Endothelial cell of umbilical vein (primary cell): ENCODE measurements around the gene RGS7. TPM values are rescaled to one million over a fixed set of nuclear protein-coding genes. Genes with fewer than 3 reads are reported as not detected.

Source experiments
- BruUV-seq: library from RNA; stranded (reverse); fragments of 400-500 nt; replicated peaks from 2 replicates; lab custom pipeline; 2021; lab: Mats Ljungman, UMichigan
- CTCF ChIA-PET: fragments of 300-600, 350-600 bp; sonication (Branson Sonifier 250); formaldehyde crosslinking; loops from one replicate; lab custom pipeline; 2021; ENCODE audit warnings: antibody characterized with exemption, inconsistent platforms; lab: Charles Lee
- POLR2A ChIA-PET: fragments of 300-600, 350-600 bp; sonication (Branson Sonifier 250); formaldehyde crosslinking; loops from one replicate; lab custom pipeline; 2021; ENCODE audit warnings: antibody characterized with exemption, inconsistent platforms; lab: Charles Lee
- DNase-seq: peaks from one replicate; pipeline ENCODE4 v3.0.0-alpha.2; 2011; ENCODE audit warnings: low read depth, low spot score
- FAIRE-seq: peaks from 2 replicates; lab custom pipeline; 2011; peaks lifted over from hg19 to GRCh38; lab: Jason Lieb, UNC
- H2AFZ ChIP-seq: 2 replicates; pipeline ENCODE4 v1.6.0; 2012; ENCODE audit warnings: low read depth, low read length, control low read depth, inconsistent platforms
- H3K27ac ChIP-seq: 2 replicates; pipeline ENCODE4 v1.5.1; 2011; ENCODE audit warnings: low read depth, mild to moderate bottlenecking, control low read depth, low read length, moderate library complexity; ENCODE audit not compliant: insufficient read depth
- H3K27me3 ChIP-seq, 2 experiments: 2 replicates each; pipeline versions ENCODE4 v1.6.0 to v1.6.1; 2011; ENCODE audit warnings: low read length in 2 of 2, mixed read lengths in 1 of 2; ENCODE audit not compliant: control insufficient read depth in 2 of 2, insufficient read depth in 2 of 2
- H3K36me3 ChIP-seq, 2 experiments: 2 replicates in 1 of 2; 3 replicates in 1 of 2; pipeline ENCODE4 v1.5.1; 2011; ENCODE audit warnings: low read length in 2 of 2, mild to moderate bottlenecking in 1 of 2, moderate library complexity in 1 of 2; ENCODE audit not compliant: control insufficient read depth in 2 of 2, insufficient read depth in 2 of 2; ENCODE audit errors: extremely low read depth in 1 of 2
- H3K4me1 ChIP-seq: 3 replicates; pipeline ENCODE4 v1.5.1; 2011; ENCODE audit warnings: mild to moderate bottlenecking, low read length; ENCODE audit not compliant: control insufficient read depth, insufficient read depth; ENCODE audit errors: extremely low read depth
- H3K4me2 ChIP-seq: 2 replicates; pipeline ENCODE4 v1.6.1; 2011; ENCODE audit warnings: low read length, control low read depth, mixed read lengths; ENCODE audit not compliant: insufficient read depth
- H3K4me3 ChIP-seq, 3 experiments: fragments of 200-600 bp in 1 of 3; sonication (generic), shearing (Covaris generic) in 1 of 3; replicated peaks in 1 of 3; 2 replicates each; pipeline ENCODE4 v1.5.1; 2011 to 2016; ENCODE audit warnings: control low read depth in 3 of 3, low read length in 3 of 3, mild to moderate bottlenecking in 2 of 3, inconsistent platforms in 1 of 3, low read depth in 1 of 3, moderate library complexity in 1 of 3; ENCODE audit not compliant: insufficient read depth in 1 of 3
- H3K79me2 ChIP-seq: 2 replicates; pipeline ENCODE4 v1.6.0; 2012; ENCODE audit warnings: low read length, inconsistent platforms; ENCODE audit not compliant: control insufficient read depth, insufficient read depth
- H3K9ac ChIP-seq: replicated peaks from 2 replicates; pipeline ENCODE3; 2011; ENCODE audit warnings: low read length, control low read depth; ENCODE audit not compliant: insufficient read depth; ENCODE audit errors: extremely low read depth
- H3K9me1 ChIP-seq: replicated peaks from 3 replicates; pipeline ENCODE4 v1.6.0; 2011; ENCODE audit warnings: mild to moderate bottlenecking, low read length; ENCODE audit not compliant: control insufficient read depth, insufficient read depth; ENCODE audit errors: extremely low read depth
- H3K9me3 ChIP-seq: replicated peaks from 2 replicates; pipeline ENCODE4 v1.5.1; 2012; ENCODE audit warnings: low read length, inconsistent platforms; ENCODE audit not compliant: control insufficient read depth, insufficient read depth
- H4K20me1 ChIP-seq: replicated peaks from 2 replicates; pipeline ENCODE3; 2011; ENCODE audit warnings: mild to moderate bottlenecking, low read length; ENCODE audit not compliant: control insufficient read depth, insufficient read depth; ENCODE audit errors: extremely low read depth
- EZH2 ChIP-seq: IDR thresholded peaks from 2 replicates; pipeline ENCODE4 v1.6.1; 2012; ENCODE audit warnings: borderline replicate concordance, low read depth, mild to moderate bottlenecking, moderate library complexity, low read length, inconsistent platforms; ENCODE audit not compliant: severe bottlenecking
- FOS ChIP-seq: IDR thresholded peaks from 2 replicates; pipeline ENCODE4 v1.6.1; 2011; ENCODE audit warnings: mild to moderate bottlenecking, low read length, moderate library complexity, borderline replicate concordance; ENCODE audit not compliant: insufficient read depth
- GATA2 ChIP-seq: IDR thresholded peaks from 2 replicates; pipeline ENCODE4 v1.7.0; 2011; ENCODE audit warnings: low read depth, mild to moderate bottlenecking, moderate library complexity, mixed read lengths, low read length; ENCODE audit not compliant: insufficient read length, insufficient read depth
- MYC ChIP-seq: IDR thresholded peaks from one replicate; pipeline ENCODE4 v1.6.1; 2011; ENCODE audit warnings: mild to moderate bottlenecking, low read depth, low read length
- POLR2A ChIP-seq: IDR thresholded peaks from 2 replicates; pipeline ENCODE4 v1.6.1; 2012; ENCODE audit warnings: low read depth, mild to moderate bottlenecking, control low read depth, low read length
- POLR2AphosphoS5 ChIP-seq: IDR thresholded peaks from 2 replicates; pipeline ENCODE4 v1.6.1; 2012; ENCODE audit warnings: low read depth, mild to moderate bottlenecking, control low read depth, low read length, moderate library complexity; ENCODE audit not compliant: insufficient read depth
- dilution Hi-C: fragments of 300-500 bp; cut with MboI; formaldehyde crosslinking; loops from one replicate; pipeline ENCODE4 v1.15.0; 2019; ENCODE audit warnings: low sequenced_read_pairs; ENCODE audit not compliant: extremely low pct_ligation_motif_present
- intact Hi-C: fragments of 100-400 bp; cut with micrococcal nuclease; formaldehyde crosslinking; loops from one replicate; pipeline ENCODE4 v1.10.0; 2022
- polyA plus RNA-seq, 4 experiments: library from polyadenylated mRNA; depleted of rRNA in 3 of 4; stranded (reverse) in 3 of 4; unstranded in 1 of 4; fragments of >200 nt; gene quantifications; 2 replicates each; pipeline versions ENCODE4 v1.2.1 to v1.2.3, GENCODE V29; 2011 to 2012; ENCODE audit warnings: missing spikeins in 1 of 4
- total RNA-seq: library from RNA; stranded (reverse); gene quantifications from 2 replicates; pipeline ENCODE4 v1.2.3, GENCODE V29; 2021
- TF ChIP-seq, protein P1 (sequence below): IDR thresholded peaks from 2 replicates; pipeline ENCODE4 v1.6.1; 2011; ENCODE audit not compliant: insufficient read depth, insufficient read length

The RGS7 gene
- total and polyA plus RNA-seq, 2 donors (not counting 3 experiments of a cell fraction or from before 2014, with no cell fraction given) = 0.43 to 0.44 TPM

- no peak for FAIRE-seq
- no peak overlapping the region for H3K4me3 ChIP-seq
- TF ChIP-seq, protein P1, sequence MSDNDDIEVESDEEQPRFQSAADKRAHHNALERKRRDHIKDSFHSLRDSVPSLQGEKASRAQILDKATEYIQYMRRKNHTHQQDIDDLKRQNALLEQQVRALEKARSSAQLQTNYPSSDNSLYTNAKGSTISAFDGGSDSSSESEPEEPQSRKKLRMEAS = no peak
- no peak for TF ChIP-seq EZH2
- no peak for TF ChIP-seq MYC
- no peak for TF ChIP-seq POLR2AphosphoS5
- TF ChIP-seq GATA2 = no peak
- no peak for TF ChIP-seq POLR2A
- TF ChIP-seq FOS = no peak
- H3K9me3 ChIP-seq = no peaks in the 10 kb centered on the region
- ChIA-PET CTCF (no interaction called here), POLR2A (no interaction called here)
- H3K79me2 ChIP-seq = no peaks in the 10 kb centered on the region
- no peak overlapping the region for H3K9ac ChIP-seq
- DNase-seq = no peak
- dilution Hi-C loops (no loop called here), intact Hi-C loops (no loop called here)
- no peaks in the 10 kb centered on the region for H4K20me1 ChIP-seq
- BruUV-seq = no TSS peak
- H3K27ac ChIP-seq = no peak overlapping the region
- H3K9me1 ChIP-seq = no peaks in the 10 kb centered on the region
- H3K27me3 ChIP-seq = no peaks in the 10 kb centered on the region
- H3K4me1 ChIP-seq = no peaks in the 10 kb centered on the region
- H3K4me2 ChIP-seq = no peak overlapping the region
- no peak overlapping the region for H2AFZ ChIP-seq
- no peaks in the 10 kb centered on the region for H3K36me3 ChIP-seq
These were observed 439.0 kb downstream of the RGS7 start for GRCh38 chr1:240917976-240918375.

GRCh38 chr1:240914506-240914905 is 442.5 kb downstream of the RGS7 start:
- BruUV-seq = no TSS peak
- H3K79me2 ChIP-seq = no peaks in the 10 kb centered on the region
- H3K9ac ChIP-seq = no peak overlapping the region
- H3K27ac ChIP-seq = no peak overlapping the region
- no peak for FAIRE-seq
- no peak overlapping the region for H3K4me3 ChIP-seq
- H2AFZ ChIP-seq = no peak overlapping the region
- H3K36me3 ChIP-seq = no peaks in the 10 kb centered on the region
- H3K4me1 ChIP-seq = no peaks in the 10 kb centered on the region
- no peaks in the 10 kb centered on the region for H3K9me3 ChIP-seq
- H3K27me3 ChIP-seq = no peaks in the 10 kb centered on the region
- no peaks in the 10 kb centered on the region for H3K9me1 ChIP-seq
- dilution Hi-C loops (no loop called here), intact Hi-C loops (no loop called here)
- TF ChIP-seq GATA2 (no peak), POLR2A (no peak), EZH2 (no peak), FOS (no peak), POLR2AphosphoS5 (no peak)
- H3K4me2 ChIP-seq = no peak overlapping the region
- POLR2A ChIA-PET = no interaction called here
- H4K20me1 ChIP-seq = no peaks in the 10 kb centered on the region
- no peak for DNase-seq
- CTCF ChIA-PET = interaction anchor here (0.6 to 2.0 kb wide), 2 partner anchors 14 to 212 kb away, joined by 3 to 5 read pairs; no protein-coding TSS in a partner anchor
